Activated T-cell treated with anti-CD3 and anti-CD28 coated beads for 24 hours (primary cell): ENCODE data around the gene OR10A3.

Source experiments
- DNase-seq: peaks from one replicate; pipeline ENCODE4 v3.0.0-alpha.2; 2020; ENCODE audit warnings: low read depth

The OR10A3 gene

DNA sequence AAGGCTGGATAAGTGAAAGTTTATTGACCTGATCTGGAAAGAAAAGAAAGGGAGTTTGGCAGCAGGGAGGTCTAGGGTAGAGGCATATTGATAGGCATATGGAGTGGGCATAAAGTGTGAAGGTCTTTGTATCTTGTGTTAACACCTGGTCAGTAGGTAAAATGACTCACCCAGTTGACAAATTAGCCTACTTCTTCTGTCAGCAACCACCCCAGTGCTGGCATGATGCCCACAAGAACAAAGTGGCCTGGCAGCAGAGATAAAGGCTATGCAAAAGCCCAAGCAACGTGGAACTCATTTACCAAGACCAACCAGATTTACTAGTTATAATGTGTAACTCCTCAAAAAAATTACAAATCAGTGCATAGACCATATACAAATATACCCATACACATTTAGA lies 4.9 kb downstream of the OR10A3 start:
- no peak for DNase-seq

DNA sequence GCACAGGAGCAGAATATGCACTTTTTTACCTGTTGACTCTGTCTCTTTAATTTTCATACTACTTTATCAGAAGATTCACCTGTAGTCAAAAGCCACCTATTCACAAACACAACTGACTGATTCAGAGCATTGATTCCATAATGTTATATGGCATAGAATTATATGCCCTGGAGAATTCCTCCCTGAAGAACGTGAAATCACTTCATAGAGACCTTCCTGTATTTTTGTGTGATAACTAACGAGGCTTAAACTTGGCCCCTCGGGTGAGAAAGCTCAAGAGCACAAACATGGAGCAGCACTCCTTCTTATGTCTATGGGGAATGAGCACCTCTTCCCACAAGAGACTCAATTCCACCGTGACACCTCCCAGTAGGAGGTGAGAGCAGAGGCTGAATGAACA lies 10.3 kb downstream of the OR10A3 start, which contains the start of gene OR10A6:
OR10A6 (minus strand) TSS at position 101 of the 400 bp plus-strand sequence. CDS start 2,606 bp downstream, outside the sequence.
- DNase-seq: no peak

DNA sequence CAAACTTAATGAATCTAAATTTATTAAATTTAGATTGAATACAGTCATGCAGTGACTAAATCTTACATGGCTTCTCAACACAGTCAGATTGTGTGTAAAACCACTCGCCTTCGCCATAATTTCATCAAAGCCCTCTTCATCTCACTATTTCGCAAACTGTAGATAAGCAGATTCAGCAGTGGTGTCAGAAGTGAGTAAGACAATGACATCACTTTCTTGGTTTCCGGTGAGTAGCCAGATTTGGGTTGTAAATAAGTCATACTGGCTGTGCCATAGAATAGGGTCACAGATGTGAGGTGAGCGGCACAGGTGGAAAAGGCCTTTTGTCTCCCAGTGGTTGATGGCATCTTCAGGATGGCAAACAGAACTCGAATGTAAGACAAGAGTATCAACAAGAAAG lies 13.9 kb downstream of the OR10A3 start:
- no peak for DNase-seq

DNA sequence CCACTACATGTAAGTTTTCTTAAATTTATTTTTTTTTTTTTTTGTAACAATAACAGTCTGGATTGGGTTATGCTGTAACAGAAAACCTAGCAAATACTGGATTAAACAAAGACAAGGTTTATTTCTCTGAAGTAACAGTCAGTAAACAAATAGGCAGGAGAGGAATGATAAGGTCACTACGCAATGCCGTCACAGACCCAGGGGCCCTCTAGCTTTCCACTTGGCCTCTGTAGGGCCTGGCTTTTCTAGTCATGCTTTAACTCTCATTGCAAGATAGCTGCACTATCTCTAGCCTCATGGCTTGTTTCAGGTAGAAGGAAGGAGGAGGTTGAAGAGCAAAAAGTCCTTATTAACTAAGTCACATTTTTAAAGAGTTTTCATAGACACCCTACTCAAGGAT lies 17.0 kb downstream of the OR10A3 start:
- no peak for DNase-seq

DNA sequence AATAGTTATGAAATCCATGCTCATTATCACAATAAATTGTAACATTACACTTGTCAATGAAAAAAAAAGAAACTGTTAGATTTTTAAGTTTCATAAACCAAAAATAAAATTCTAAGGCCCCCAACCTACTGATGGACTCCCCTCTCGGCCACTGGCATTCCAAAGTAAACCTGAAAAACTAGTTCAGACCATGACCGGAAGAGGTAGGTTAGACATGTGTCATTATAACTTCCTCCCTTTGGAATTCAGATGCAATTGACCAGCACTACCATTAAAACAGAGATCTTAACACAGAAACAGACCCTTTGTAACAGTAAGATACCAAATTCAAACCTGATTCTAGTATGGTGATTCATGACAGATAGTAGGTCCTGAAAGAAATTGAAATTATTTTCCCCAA lies 23.4 kb downstream of the OR10A3 start:
- DNase-seq: no peak

DNA sequence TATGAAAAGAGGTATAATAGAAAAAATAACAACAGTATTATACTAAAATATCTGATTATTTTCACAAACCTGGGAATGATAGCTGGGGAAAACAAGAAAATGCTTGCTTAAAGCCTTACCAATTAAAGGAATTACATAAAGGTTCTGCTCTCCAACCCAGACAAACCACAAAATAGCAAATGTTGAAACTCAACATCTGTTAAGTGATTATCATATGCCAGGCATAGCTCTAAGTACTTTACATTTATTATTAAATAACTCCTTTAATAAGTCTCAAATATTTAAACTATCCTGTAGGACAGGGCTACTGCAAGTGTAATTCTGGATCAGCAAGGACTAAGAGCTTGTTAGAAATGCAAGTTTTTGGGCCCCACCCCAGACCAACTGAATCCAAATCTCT lies 30.5 kb downstream of the OR10A3 start:
- no peak for DNase-seq

DNA sequence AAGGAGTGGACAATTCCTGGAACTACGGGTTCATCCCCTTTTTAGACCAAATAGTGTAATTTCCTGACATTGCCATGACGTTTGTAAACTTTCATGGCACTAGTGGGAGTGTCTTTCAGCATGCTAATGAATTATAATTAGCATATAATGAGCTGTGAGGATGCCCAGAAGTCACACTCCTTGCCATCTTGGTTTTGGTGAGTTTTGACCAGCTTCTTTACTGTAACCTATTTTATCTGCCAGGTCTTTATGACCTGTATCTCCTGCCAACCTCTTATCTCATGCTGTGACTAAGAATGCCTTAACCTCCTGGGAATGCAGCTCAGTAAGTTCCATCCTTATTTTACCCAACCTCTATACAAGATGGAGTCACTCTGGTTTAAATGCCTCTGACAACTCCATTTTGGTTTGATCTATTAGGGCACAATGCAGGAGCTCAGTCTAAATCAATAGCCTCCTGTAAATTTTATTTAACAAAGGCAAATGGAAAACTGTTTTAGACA lies 31.2 kb downstream of the OR10A3 start:
- DNase-seq: no peak

DNA sequence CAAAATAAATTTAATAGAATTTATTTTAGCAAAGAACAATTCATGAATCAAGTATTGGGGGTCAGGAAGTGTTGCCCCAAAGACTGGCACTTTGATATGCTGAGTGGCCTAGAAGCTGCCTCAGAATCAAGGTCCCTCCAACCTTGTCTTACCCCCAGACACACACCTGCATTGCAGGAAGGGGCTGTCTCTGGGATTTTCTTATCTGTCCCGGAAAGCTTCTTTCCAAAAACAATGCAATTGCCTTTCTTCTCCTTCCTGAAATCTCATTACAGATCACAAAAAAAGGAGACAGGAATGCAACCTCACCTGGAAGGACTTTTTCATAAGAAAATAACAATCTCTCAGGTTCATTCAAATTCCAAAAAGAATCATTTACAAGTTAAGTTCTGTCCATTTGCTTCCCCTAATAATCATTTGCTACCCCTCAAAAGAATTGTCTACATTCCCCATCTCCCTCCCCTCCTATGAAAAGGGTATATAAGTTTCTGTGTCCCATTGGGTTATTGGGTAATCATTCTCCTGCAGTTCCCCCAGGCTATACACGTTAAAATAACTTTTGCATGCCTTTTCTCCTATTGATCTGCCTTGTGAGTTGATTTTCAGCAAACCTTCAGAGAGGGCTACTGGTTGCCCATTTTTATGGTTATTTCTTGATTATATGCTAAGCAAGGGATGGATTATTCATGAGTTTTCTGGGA lies 31.8 kb downstream of the OR10A3 start:
- DNase-seq: no peak

DNA sequence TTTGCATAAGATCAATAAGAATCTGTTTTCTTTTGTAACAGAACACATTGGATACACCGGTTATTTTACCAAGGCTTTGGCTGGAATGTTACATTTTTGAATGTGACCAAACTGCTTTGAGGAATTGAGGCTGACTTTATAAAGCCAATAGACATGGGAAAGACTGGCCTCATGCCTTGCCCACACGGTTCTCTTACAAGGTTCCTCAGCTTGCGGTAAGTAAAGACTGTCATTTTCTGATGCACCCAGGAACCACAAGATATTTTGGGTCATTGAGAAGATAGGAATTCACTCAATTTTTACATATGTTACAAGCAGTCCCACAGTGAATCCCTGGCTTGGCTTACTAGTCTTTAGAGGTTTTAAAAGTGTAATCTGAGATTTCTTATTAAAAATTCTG lies 34.4 kb downstream of the OR10A3 start:
- no peak for DNase-seq

DNA sequence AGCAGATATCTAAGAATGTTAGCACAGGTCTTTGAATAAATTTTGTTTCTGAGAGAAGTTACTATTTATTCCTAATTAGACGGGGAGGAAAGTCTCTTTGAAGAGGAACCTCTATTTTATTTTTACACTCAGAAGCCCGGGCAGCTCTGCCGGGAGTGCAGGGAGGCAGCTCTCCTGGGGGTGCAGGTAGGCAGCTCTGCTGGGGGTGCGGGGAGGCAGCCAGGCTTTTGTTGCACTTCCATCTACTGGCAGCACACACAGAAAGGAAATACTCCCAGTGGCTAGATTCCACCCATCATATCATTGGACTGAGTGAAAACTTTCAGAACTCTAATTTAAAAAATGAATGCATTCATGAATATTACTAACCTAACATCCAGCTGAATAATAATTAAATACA lies 35.0 kb downstream of the OR10A3 start:
- no peak for DNase-seq

DNA sequence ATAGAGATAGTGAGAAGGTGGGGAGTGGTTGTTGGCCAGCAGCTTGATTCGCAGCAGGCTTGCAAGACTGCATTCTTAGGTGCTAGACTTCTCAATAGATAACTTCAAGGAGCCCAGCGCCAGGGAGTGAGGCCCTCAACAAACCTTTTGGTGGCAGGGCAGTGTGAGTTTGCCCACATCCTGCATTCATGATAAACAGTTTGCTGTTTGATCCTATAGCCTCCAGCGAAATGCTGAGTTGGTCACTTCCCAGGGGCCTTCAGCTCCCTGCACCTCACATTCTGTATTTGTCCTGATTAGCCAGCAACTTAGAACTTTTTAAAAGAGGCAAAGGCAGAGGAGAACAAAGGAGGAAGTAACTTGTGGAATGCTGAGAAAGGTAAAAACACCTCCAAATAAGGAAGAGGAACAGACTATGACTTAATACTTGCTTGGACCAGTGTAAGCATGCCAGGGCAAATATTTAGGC lies 35.5 kb downstream of the OR10A3 start:
- no peak for DNase-seq

DNA sequence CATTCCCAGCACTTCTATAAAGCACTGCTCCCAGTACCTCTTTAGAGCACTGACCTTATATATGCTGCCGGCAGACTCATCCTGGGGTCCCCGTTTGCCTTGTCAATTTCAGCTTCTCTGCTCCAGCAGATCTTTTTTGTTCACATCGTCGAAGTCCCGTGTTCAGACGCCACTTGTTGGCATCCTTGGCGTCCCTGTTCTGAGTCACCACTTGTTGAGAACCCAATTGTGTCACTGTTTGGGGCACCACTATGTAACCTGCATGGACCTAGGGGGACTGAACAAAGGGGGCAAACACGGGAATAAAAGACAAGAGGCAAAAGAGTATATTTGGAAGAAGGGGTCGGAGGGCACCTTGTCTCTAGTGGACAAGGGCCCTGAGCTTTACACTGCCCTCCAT lies 36.0 kb downstream of the OR10A3 start:
- DNase-seq: no peak

DNA sequence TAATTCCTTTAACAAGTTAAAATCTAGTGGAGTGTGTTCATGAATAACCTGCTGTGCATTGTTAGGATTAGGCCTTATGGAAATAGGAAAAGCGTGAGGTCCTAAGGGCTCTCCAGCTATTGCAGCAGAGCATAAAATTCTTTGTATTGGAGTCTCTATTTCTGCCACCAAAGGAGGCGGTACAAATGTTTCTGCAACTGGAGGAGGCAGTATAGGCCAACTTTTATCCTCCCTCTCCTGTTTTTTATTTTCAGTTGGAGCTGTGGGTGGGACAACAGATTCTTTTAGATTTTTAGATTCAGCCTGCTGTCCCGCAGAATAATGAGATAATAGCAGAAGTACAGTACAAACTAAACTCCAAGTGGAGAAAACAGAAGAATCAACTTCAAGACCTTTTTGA lies 36.6 kb downstream of the OR10A3 start:
- no peak for DNase-seq

DNA sequence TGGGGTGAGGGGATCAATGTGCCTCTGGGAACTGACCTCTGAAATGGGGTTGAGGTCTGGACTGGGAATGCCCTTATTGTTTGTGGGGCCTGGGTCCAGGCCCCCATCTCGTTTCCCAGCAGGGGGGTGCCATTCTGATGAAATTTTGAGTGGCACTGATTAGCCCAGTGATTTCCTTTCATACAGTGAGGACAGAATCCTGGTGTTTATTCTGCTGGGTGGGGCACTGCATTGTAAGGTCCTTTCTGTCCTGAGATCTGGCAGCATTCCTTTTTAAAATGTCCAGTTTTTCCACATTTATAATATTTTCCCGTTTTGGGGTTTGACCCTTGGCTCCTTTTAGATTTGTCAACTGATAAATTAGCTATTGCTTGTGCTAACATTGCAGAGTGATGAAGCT lies 37.6 kb downstream of the OR10A3 start:
- no peak for DNase-seq

DNA sequence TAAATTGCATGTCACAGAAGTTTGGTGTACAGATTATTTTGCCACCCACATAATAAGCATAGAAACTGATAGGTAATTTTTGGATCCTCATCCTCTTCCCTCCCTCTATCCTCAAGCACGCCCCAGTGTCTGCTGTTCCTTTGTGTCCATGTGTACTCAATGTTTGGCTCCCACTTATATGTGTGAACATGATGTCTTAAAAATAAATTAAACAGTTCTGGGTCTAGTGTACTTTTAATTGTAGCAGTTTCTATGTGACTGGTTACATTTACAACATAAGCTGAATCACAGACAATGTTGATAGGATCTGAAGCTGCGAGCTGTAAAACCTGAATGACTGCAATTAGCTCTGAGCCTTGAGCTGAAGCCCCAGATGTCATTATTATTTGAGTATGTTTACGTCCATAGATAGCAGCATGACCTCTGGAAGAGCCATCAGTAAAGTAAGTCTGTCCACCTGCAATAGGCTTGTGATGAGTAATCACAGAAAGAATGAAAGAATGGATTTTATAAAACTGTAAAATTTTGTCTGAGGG lies 40.1 kb downstream of the OR10A3 start:
- DNase-seq: no peak

DNA sequence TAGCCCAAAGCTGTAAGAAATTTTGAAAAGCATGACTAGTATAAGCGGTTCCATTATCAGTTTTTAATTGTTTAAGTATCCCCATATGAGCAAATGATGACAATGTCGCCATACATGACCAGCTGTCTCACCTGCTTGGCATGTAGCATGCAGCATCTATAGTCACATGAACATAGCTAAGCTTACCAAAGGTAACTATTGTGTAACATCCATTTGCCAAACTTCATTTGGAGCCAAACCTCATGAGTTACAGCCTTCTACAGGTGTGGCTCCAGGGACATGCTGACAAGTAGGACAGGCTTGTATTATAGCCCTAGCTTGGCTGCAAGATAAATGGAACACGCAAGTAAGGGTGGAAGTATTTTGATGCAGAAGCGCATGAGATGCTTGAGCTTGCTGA lies 40.8 kb downstream of the OR10A3 start:
- DNase-seq: no peak

DNA sequence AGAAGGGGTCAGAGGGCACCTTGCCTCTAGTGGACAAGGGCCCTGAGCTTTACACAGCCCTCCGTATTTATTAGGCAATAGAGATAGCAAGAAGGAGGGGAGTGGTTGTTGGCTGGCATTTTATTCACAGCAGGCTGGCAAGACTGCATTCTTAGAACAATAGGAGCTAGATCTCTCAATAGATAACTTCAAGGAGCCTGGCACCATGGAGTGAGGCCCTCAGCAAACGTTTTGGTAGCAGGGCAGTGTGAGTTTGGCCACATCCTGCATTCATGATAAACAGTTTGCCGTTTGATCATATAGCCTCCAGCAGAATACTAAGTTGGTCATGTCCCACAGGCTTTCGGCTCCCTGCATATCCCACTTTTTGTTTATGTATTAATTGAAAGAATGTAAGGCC lies 42.1 kb downstream of the OR10A3 start:
- DNase-seq: no peak

DNA sequence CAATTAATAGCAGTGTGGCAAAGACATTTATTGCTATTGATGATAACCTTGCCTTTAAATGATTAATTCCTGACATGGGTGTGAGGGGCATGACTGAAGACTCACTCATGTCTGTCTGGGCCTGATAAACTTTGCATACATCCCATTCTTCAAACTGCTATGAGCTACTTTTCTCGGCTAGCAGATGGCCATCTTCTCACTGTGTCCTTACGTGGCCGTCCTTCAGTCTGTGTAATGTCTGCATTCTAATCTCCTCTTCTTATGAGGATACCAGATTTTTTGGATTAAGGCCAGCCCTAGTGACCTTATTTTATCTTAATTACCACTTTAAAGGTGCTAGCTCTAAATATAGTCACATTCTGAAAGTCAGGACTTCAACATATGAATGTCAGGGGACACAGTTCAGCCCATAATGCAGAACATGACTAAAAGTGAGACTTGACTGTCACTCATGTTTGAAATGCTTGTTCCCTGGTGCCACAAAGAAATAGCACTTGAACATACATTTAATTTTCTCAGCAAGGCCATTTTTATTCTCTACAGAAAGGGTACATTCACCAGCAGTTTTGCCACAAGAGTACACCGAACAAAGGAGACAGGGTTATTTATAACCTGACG lies 42.7 kb downstream of the OR10A3 start:
- no peak for DNase-seq

DNA sequence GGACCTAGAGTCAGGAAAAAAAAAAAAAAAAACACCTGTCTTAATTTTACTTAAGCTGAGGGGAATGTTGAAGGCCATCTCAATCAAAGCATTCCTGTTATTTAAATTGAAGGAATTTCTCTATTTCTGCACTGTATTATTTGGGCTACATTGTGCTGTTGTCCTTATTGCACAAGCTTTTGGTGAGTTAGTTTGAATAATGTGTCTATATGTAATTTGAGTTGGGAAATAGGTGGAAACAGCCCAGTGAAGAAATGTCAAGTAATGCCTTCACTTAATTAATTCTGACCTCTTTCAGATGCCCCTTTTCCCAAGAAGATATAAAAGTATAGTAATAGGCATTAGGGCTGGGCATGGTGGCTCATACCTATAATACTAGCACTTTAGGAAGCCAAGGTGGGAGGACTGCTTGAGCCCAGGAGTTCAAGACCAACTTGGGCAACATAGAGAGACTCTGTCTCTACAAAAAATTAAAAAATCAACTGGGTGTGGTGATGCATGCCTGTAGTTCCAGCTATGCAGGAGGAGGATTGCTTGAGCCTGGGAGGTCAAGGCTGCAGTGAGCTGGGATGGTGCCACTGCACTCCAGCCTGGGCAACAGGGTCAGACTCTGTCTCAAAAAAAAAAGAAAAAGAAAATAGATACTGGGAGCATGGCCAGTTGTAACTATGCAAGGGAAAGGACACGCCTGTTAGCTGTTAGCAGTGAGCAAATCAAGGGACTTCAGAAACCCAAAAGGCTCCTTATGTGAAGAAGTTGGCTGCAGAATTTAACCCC lies 45.3 kb downstream of the OR10A3 start:
- no peak for DNase-seq

DNA sequence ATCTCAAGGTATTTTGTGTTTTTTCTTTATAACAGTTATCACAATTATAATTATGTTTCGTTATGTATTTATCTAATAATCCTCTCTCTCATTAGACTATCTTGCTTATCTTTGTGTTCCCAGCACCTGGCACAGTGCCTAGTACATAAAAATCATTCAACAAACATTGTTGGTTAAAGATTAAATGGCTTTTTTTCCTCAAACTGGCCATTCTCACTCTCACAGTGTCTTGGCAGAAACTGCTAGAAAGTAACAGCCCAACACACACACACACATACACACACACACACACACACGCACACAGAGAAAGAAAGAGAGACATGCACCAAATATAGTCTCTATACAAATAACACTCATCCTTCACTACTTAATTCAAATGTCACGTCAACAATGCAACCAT lies 47.3 kb downstream of the OR10A3 start:
- DNase-seq: no peak

DNA sequence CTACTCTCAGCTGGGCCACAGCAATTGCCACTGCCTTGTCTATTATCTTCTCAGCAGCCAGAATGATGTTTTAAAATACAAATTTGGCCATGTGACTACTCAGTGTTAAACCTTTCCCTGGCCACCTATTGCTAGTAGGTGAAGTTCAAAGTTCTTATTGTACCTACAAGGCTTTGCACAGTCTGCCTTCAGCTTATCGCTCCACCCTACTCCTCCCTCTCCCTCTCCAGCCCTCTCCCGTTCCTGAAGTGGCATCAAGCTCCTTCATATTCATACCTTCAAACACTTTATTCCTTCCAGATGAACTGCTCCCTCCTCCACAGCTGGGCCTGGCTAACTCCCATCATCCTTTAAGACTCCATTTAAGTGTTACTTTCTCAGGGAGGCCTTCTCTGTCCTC lies 47.7 kb downstream of the OR10A3 start:
- DNase-seq: no peak

DNA sequence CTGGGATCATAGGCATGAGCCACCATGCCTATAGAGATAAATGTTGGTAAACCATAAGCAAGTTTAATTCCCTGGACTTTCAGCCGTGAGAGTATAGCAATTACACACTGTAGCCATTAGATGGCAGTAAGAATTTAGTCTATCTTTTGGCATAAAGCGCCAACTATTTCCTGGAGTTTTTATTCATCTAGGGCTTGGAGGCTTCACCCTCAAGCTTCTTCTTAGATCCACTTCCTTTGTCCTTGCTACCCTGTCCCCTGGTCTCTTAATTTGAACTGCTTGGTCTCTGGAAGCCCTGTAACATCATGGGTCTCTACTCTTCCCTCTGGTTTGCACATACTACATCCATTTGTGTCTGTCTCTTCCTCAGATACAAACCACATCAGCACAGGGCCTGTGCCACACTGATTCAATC lies 48.7 kb downstream of the OR10A3 start:
- peak; percentile 1 for DNase-seq
